Ovary (tissue), 9 donors: ENCODE measurements around the gene CBLIF. TPM values are rescaled to one million over a fixed set of nuclear protein-coding genes. Genes with fewer than 3 reads are reported as not detected.

Source experiments
- DNase-seq, 5 donors: peaks; one replicate each; pipeline ENCODE4 v3.0.0-alpha.2; 2019 to 2020
- H3K27ac ChIP-seq, 2 donors: fragments of 200-600 bp; one replicate each; pipeline versions ENCODE4 v1.5.1 to v1.8.0; 2019 to 2022
- H3K27me3 ChIP-seq: fragments of 200-600 bp; one replicate; pipeline ENCODE4 v1.8.0; 2022
- H3K36me3 ChIP-seq: fragments of 200-600 bp; sonication (generic); one replicate; pipeline ENCODE4 v1.5.1; 2019
- H3K4me1 ChIP-seq: one replicate; pipeline ENCODE4 v1.8.1; 2013; ENCODE audit warnings: mild to moderate bottlenecking, moderate library complexity; ENCODE audit not compliant: insufficient read depth
- H3K4me3 ChIP-seq: fragments of 200-600 bp; sonication (generic); one replicate; pipeline ENCODE4 v1.5.1; 2017
- H3K9me3 ChIP-seq, 2 donors: fragments of 200-600 bp in 1 of 2; sonication (generic) in 1 of 2; one replicate each; pipeline versions ENCODE4 v1.5.1 to v1.8.1; 2013 to 2019; ENCODE audit warnings: mild to moderate bottlenecking in 1 of 2, moderate library complexity in 1 of 2
- EP300 ChIP-seq: sonication (generic); formaldehyde crosslinking; IDR thresholded peaks from one replicate; pipeline ENCODE4 v1.6.1; 2017; ENCODE audit warnings: antibody characterized with exemption
- POLR2A ChIP-seq: fragments of 450-650 bp; IDR thresholded peaks from one replicate; pipeline ENCODE4 v1.6.1; 2017; ENCODE audit warnings: antibody characterized with exemption, mild to moderate bottlenecking, moderate library complexity
- WGBS, 3 donors: extraction: QIAGEN DNeasy Blood & Tissue Kit in 1 of 3; methylation state at CpG; one replicate each; pipeline versions ENCODE4 v1.1.5 to v1.1.7; 2013 to 2017; 5-methylcytosine and 5-hydroxymethylcytosine counted together
- intact Hi-C, 4 donors: fragments of 100-400 bp; cut with DNase I; formaldehyde crosslinking; loops; one replicate each; pipeline versions ENCODE4 v1.11.0 to v1.15.1; 2022 to 2023
- polyA plus RNA-seq, 2 donors: library from polyadenylated mRNA; stranded (reverse); fragments of 200-250 nt in 1 of 2; fragments of 350-450 nt in 1 of 2; fragmentation: Illumina TruSeq in 1 of 2; extraction: RNeasy Lipid Tissue Mini Kit (QIAGEN cat#74804) in 1 of 2; gene quantifications; one replicate each; pipeline ENCODE4 v1.2.3, GENCODE V29; 2013 to 2014
- total RNA-seq, 7 donors: library from RNA; depleted of rRNA in 2 of 7; stranded (reverse); fragments of >200 nt in 2 of 7; fragmentation: NEBNext Ultra II Directional in 3 of 7; extraction: Animal tissue kit (Norgen Biotek cat#: 25700) in 3 of 7; gene quantifications; one replicate each; pipeline versions ENCODE4 v1.1.0 to v1.2.4, GENCODE V29; 2016 to 2023
- TF ChIP-seq, protein P1 (sequence below), 3 donors: fragments of 450-650 bp in 2 of 3; fragments of 200-600 bp in 1 of 3; IDR thresholded peaks; one replicate each; pipeline versions ENCODE4 v1.5.1 to v1.8.0; 2016 to 2022; ENCODE audit warnings: antibody characterized with exemption in 3 of 3, mild to moderate bottlenecking in 1 of 3
- donor health status: DM: no; HTN: no; CAD: no; lungs with moderate emphysema.
- donor health status: DM: no; HTN: no; CAD: no.
- donor health status: Bipolar disorder and iron deficiency.
- donor health status: DM: yes; HTN: yes; CAD: no.
- donor health status: DM: no; HTN: no; CAD: no.
- donor health status: DM: yes; HTN: yes; CAD: no.

The CBLIF gene
- total and polyA plus RNA-seq, 9 donors = not detected

DNA sequence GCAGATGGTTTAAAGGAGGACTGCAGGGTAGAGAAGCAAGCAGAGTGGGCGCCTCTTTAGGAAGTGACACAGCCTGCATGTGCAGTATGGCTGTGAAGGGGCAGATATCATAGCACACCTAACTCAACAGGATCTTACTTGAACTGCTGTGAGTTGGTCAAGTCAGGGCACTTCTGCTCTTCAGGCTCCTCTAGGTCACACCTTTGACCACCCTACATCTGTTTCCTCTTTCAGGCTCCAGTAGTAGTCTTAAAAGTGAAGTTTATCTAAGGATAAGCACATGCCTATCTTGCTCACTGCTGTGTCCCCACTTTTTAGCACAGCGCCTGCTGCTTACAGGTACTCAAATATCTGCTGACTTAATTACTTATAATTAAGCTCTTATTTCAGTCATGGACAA, 41.2 kb downstream of the CBLIF start:
- no peaks in the 10 kb centered on the region for H3K36me3 ChIP-seq
- TF ChIP-seq POLR2A (no peak), EP300 (no peak)
- TF ChIP-seq, protein P1, sequence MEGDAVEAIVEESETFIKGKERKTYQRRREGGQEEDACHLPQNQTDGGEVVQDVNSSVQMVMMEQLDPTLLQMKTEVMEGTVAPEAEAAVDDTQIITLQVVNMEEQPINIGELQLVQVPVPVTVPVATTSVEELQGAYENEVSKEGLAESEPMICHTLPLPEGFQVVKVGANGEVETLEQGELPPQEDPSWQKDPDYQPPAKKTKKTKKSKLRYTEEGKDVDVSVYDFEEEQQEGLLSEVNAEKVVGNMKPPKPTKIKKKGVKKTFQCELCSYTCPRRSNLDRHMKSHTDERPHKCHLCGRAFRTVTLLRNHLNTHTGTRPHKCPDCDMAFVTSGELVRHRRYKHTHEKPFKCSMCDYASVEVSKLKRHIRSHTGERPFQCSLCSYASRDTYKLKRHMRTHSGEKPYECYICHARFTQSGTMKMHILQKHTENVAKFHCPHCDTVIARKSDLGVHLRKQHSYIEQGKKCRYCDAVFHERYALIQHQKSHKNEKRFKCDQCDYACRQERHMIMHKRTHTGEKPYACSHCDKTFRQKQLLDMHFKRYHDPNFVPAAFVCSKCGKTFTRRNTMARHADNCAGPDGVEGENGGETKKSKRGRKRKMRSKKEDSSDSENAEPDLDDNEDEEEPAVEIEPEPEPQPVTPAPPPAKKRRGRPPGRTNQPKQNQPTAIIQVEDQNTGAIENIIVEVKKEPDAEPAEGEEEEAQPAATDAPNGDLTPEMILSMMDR (IDR thresholded peaks at IDR 0.05) = no peak

DNA sequence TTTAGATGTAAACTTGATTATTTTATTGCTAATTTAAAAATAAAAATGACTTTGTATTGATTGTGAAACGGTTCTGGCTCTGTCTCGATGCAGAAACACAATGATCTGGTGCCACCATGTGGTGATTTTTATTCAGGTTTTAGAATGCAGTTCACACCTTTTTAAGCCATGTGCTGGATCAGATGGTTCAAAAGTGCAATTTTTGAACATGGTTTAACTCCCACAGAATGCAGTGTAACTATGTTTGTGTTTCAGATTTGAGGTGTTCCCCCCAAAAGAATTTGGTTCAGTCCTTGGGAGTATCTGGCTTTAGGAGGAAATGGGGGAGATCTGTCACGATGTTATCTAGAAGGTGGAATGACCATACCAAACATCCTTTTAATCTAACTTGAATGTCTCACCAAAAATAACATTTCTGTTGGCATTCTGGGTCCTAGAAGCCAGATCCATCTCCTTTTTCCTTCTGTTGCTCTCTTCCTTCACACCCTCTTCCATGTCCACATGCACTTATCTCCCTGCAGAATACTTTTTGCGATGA, 42.6 kb downstream of the CBLIF start:
- intact Hi-C loops = loop anchor here (2.0 to 10.0 kb wide), 4 partner anchors 48 to 268 kb away; partner anchors contain the start of gene STX3 (in 2 of the 4)
- TF ChIP-seq, protein P1 (IDR thresholded peaks at IDR 0.05) = peak; percentile 38 to 60 (median 55)
- no peak for TF ChIP-seq EP300
- no peak for TF ChIP-seq POLR2A
- peak in 2 of 5 donors; percentile 16 to 24 for DNase-seq
- Histone ChIP-seq H3K9me3 (no peaks in the 10 kb centered on the region), H3K36me3 (no peaks in the 10 kb centered on the region), H3K4me1 (no peaks in the 10 kb centered on the region), H3K27ac (no peak overlapping the region), H3K4me3 (no peak overlapping the region), H3K27me3 (no peaks in the 10 kb centered on the region)
- WGBS, 3 donors = 30 to 50% (median 44%) methylated on average over 4 of the region's 4 CpGs

More for the DNA sequence above, 41.2 kb downstream of the CBLIF start:
- DNase-seq = no peak
- Histone ChIP-seq H3K4me1 (no peaks in the 10 kb centered on the region), H3K27me3 (no peaks in the 10 kb centered on the region), H3K27ac (no peak overlapping the region), H3K9me3 (no peaks in the 10 kb centered on the region), H3K4me3 (no peak overlapping the region)
- 92 to 98% (median 95%) methylated on average over 2 of the region's 2 CpGs for WGBS, 3 donors
- intact Hi-C loops = loop anchor here in 3 of 4 donors (5.0 to 10.0 kb wide), 3 partner anchors 49 to 269 kb away; partner anchors contain the start of gene STX3 (in 1 of the 3)

DNA sequence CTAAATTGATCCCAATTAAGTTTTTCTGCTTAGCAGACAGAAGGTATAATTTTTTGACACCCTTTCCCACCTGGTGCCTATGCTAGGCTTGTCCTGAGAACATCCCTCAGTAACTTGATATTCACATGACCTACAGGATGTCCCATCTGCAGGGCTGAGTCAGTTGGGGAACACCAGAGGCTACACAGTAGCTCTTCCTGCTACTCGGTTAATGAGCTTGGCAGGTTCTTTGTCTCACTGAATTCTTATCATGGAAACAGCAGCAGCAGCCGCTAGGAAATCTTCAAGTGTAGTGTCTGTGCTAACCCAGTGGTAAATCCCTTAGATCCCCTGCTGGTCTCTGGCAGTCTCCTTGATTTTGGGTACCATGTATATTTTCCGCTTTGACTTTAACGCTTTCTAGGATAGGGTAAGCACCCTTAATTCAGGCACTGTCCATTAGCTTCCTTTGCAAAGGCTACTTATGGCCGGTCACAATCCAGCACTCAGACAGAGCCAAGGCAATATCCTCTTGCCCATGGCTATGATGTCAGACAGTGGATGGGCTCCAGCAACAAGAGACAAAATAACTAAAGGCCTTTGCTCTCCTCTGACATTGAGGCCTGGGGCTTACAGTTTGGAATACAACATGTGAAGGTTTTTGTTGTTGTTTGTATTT, 43.2 kb downstream of the CBLIF start:
- DNase-seq = peak in 3 of 5 donors; percentile 25 to 39 (median 32)
- no peaks in the 10 kb centered on the region for H3K4me1 ChIP-seq

DNA sequence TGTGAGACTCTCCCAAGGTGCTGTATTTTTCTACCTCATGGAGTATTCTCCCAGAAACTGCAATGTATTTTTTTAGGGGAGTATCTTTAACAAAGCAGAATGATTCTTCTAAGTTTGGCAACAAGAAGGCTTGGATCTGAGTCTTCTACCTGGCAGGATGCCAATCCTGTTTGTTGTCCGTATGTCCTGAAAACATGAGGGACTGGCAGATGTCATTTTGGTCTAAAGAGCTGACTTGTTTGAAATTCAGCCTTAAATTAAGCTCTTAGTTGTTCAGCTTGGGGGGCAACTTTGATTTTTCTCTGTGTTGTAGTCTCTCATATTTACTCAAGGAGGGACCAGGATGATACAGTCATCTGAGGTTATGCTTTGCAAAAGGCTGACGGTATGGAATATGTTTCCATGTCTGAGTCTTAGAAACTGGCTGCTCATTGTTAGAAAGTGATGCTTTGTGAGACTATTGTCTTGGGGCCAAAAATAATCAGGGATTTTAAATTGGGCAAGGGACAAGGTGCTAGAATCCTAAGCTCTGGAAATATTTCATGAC, 44.1 kb downstream of the CBLIF start:
- H3K9me3 ChIP-seq = no peaks in the 10 kb centered on the region
- no peak overlapping the region for H3K4me3 ChIP-seq
- no peak overlapping the region for H3K27ac ChIP-seq
- WGBS, 3 donors = 47 to 61% (median 51%) methylated on average over 2 of the region's 2 CpGs
- intact Hi-C loops = loop anchor here in 3 of 4 donors (5.0 to 10.0 kb wide), 3 partner anchors 46 to 266 kb away; partner anchors contain the start of gene STX3 (in 1 of the 3)
- TF ChIP-seq, protein P1 (IDR thresholded peaks at IDR 0.05) = no peak
- TF ChIP-seq EP300 (no peak), POLR2A (no peak)
- H3K36me3 ChIP-seq = no peaks in the 10 kb centered on the region
- H3K27me3 ChIP-seq = no peaks in the 10 kb centered on the region
- DNase-seq = no peak
- H3K4me1 ChIP-seq = no peaks in the 10 kb centered on the region

More for the DNA sequence above, 43.2 kb downstream of the CBLIF start:
- Histone ChIP-seq H3K9me3 (no peaks in the 10 kb centered on the region), H3K36me3 (no peaks in the 10 kb centered on the region), H3K27me3 (no peaks in the 10 kb centered on the region), H3K4me3 (no peak overlapping the region), H3K27ac (peak overlapping the region in 1 of 2 donors; percentile 39)
- WGBS, 3 donors = 42 to 45% (median 42%) methylated on average over 5 of the region's 5 CpGs
- intact Hi-C loops = loop anchor here (2.0 to 10.0 kb wide), 4 partner anchors 47 to 267 kb away; partner anchors contain the start of gene STX3 (in 2 of the 4)
- TF ChIP-seq EP300 (no peak), POLR2A (no peak)
